Lower lobe of right lung (tissue), 2 donors: ENCODE measurements around the gene DCUN1D3. TPM values are rescaled to one million over a fixed set of nuclear protein-coding genes. Genes with fewer than 3 reads are reported as not detected.

ENCODE experiments used
- ATAC-seq, 2 donors: fragments of 200-7000 bp; cut with Tn5 transposase; one replicate each; pipeline ENCODE4 v1.9.1; 2020 to 2022; ENCODE audit warnings: mild to moderate bottlenecking in 2 of 2, moderate library complexity in 2 of 2
- DNase-seq: peaks from one replicate; pipeline ENCODE4 v3.0.0-alpha.2; 2020
- H3K27ac ChIP-seq: fragments of 200-600 bp; one replicate; pipeline ENCODE4 v1.8.0; 2022
- H3K27me3 ChIP-seq: fragments of 200-600 bp; one replicate; pipeline ENCODE4 v1.8.0; 2022; ENCODE audit warnings: low read depth
- H3K36me3 ChIP-seq: fragments of 200-600 bp; one replicate; pipeline ENCODE4 v1.8.0; 2022; ENCODE audit warnings: mild to moderate bottlenecking
- H3K4me1 ChIP-seq: fragments of 200-600 bp; one replicate; pipeline ENCODE4 v1.8.0; 2022
- H3K4me3 ChIP-seq: fragments of 200-600 bp; one replicate; pipeline ENCODE4 v1.8.0; 2022; ENCODE audit warnings: mild to moderate bottlenecking
- H3K9me3 ChIP-seq: fragments of 200-600 bp; one replicate; pipeline ENCODE4 v1.8.0; 2022
- CTCF ChIP-seq: fragments of 200-600 bp; IDR thresholded peaks from one replicate; pipeline ENCODE4 v1.8.0; 2022; ENCODE audit warnings: antibody characterized with exemption, mild to moderate bottlenecking
- intact Hi-C: fragments of 100-400 bp; cut with DNase I; formaldehyde crosslinking; loops from one replicate; pipeline ENCODE4 v1.11.0; 2022
- total RNA-seq: library from RNA; stranded (reverse); fragmentation: NEBNext Ultra II Directional; extraction: Animal tissue kit (Norgen Biotek cat#: 25700); gene quantifications from one replicate; pipeline ENCODE4 v1.2.1, GENCODE V29; 2021
- donor health status: DM: no; HTN: yes; CAD: no; lungs with severe emphysema.

Gene DCUN1D3
- total RNA-seq, 1 donor from 2014 or later: 20.7 TPM

DNA sequence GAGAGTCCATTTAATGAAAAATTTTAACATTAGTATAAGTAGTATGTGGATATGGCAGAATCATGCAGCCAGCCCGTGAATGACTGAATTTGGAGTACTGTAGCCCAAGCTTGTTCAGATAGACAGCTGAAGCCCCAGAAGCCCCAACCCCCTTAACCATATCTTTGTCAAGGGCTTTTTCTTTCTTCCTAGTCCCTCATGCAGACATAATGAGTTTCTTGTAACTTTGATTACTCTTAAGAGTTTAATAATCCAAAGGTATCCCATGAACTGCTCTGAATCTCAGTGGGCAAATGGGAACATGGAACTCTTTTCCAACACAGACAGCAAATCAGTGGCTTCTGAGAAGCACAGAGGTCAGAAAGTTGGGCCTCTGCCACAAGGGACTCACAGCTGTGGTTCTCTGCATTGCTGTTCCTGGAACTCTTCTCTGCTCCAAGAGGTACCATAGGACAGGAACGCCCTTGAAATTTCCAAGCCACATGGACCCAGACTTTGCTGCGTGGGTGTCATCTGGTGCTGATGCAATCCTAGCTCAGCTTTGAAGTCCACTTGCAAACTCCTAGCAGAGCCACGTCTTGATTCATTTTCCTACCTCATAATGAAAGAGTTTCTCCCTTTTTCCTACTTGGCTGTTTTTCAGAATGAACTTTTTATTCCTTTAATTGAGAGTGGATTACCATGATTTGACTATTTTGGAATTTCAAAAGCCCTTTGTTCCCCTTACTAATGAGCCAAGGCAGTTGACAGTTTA is 18.5 kb upstream of the DCUN1D3 start:
- Histone ChIP-seq H3K27me3 (no peaks in the 10 kb centered on the region), H3K4me1 (peaks cover 12% of the 10 kb centered on the region), H3K9me3 (no peaks in the 10 kb centered on the region), H3K27ac (no peak overlapping the region), H3K4me3 (no peak overlapping the region), H3K36me3 (peaks cover 14% of the 10 kb centered on the region)
- intact Hi-C loops: no loop called here
- ATAC-seq (peak; percentile 77 to 85), DNase-seq (peak; percentile 64)
- no peak for TF ChIP-seq CTCF

GRCh38 chr16:20916942-20917341 is 16.8 kb upstream of the DCUN1D3 start:
- Histone ChIP-seq H3K27me3 (no peaks in the 10 kb centered on the region), H3K4me3 (no peak overlapping the region), H3K27ac (no peak overlapping the region), H3K9me3 (no peaks in the 10 kb centered on the region), H3K36me3 (peaks cover 11% of the 10 kb centered on the region), H3K4me1 (peaks cover 29% of the 10 kb centered on the region)
- no peak for TF ChIP-seq CTCF
- DNase-seq (no peak), ATAC-seq (no peak)
- intact Hi-C loops: no loop called here

DNA sequence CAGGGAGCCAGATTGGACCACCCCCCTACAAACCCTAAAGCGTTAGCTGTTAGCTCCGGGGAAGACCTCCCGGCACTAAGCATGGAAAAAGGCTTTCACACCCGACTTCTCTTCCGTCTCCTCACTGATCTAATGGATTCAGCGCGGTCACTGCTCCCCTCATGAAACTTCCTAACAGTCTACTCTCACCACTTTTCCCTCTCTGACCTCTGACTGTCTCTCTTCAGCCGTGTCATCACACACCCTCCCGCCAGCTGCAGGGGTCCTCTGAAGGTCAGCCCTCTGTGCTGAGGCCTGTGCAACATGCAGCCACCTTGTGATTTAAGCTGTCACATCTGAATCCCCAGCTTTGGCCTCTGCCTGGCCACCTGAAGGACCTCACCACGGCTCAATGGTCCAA is 16.1 kb upstream of the DCUN1D3 start:
- Histone ChIP-seq H3K36me3 (peaks cover 11% of the 10 kb centered on the region), H3K4me1 (peaks cover 35% of the 10 kb centered on the region), H3K27ac (no peak overlapping the region), H3K9me3 (no peaks in the 10 kb centered on the region), H3K27me3 (no peaks in the 10 kb centered on the region), H3K4me3 (no peak overlapping the region)
- DNase-seq: no peak
- TF ChIP-seq CTCF: no peak
- ATAC-seq: no peak
- intact Hi-C loops: no loop called here

- peak in 1 of 2 donors; percentile 35 for ATAC-seq
- Histone ChIP-seq H3K36me3 (peaks cover under 1% of the 10 kb centered on the region), H3K27ac (peak overlapping the region; percentile 75), H3K9me3 (no peaks in the 10 kb centered on the region), H3K4me3 (no peak overlapping the region), H3K4me1 (peaks cover 50% of the 10 kb centered on the region), H3K27me3 (no peaks in the 10 kb centered on the region)
- no peak for DNase-seq
- intact Hi-C loops: no loop called here
- TF ChIP-seq CTCF: no peak
These were observed 11.2 kb upstream of the DCUN1D3 start for GRCh38 chr16:20911361-20911760.

DNA sequence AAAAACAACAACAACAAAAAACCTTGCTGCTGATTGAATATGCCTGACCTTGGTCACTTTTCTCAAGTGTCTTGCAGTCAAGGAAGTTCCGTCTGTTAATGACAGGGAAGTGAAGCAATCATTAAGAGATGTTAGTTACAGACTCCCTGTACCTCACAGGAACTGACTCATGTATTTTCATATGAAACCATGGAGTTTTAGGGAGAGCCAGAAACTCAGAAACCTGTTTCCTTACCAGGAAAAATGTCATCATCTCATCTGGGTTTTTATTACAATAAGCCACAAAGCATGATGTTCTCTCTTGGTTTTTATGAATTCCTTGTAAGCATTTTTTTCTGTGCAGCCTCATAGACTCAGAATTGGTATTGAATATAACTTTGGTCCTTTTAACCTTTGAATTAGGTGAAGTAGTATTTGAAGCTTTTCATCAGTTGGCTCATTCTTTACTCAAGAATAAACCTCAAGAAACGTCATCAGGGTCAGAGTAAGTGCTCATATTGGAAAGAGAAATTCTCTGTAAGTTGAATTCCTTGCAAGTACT is 10.7 kb upstream of the DCUN1D3 start:
- no peaks in the 10 kb centered on the region for H3K27me3 ChIP-seq
- intact Hi-C loops: no loop called here
- DNase-seq: no peak
- peak overlapping the region; percentile 75 for H3K27ac ChIP-seq
- H3K9me3 ChIP-seq: no peaks in the 10 kb centered on the region
- peaks cover 55% of the 10 kb centered on the region for H3K4me1 ChIP-seq
- no peaks in the 10 kb centered on the region for H3K36me3 ChIP-seq
- no peak for TF ChIP-seq CTCF
- ATAC-seq: peak; percentile 85 to 88
- H3K4me3 ChIP-seq: no peak overlapping the region
